Activated CD4-positive, CD25-positive, alpha-beta regulatory T cell treated with anti-CD3 and anti-CD28 coated beads, Interleukin-2, amount 50 U/mL, for 72 hours (primary cell): ENCODE data around the gene PCDH9.
"Not testable (repeated sequence)": the region's sequence is repeated elsewhere in the genome, so short reads cannot be mapped to it uniquely, and the experiment has no call there.

ENCODE experiments used
- DNase-seq: peaks from one replicate; pipeline ENCODE4 v3.0.0; 2021

PCDH9 gene

DNA sequence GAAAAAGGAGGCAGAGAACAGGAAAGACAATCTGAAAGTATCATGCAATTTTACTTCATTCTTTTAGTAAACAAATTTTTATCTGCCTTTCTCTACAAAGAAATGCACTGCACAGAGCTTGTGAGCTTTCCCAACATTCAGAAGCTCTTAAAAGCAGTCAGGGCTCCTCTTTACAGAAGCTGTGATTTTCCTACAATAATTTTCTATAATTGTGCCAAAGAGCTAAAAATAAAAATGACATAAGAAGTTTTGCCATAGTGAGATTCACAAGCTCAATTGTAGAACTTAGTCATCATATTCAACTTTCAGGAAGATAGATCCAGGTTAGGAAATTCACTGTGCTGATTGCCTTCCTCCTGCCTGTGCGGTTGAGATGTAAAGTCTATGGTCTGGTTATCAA, 341.4 kb downstream of the PCDH9 start:
- DNase-seq, result no peak

DNA sequence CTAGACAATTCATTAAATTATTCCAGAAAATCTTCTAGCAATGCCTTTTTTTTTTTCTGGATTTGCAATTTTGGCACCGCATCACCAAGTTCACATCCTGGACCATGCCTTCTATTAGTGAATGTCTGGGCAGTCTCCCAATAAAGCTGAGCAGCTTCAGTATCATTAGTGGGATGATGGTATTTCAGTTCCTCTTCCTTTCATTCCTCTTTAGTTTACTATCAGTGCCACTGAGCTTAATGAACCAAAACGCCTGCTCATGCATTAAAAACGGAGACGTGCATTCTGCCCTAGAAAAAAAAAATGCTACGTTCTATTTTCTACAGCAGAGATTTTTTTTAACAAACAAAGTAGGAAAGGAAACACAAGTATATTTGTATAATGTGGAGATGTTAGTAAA, 343.0 kb downstream of the PCDH9 start:
- no peak for DNase-seq

GRCh38 chr13:66886264-66886663, 343.9 kb downstream of the PCDH9 start:
- DNase-seq, result no peak

DNA sequence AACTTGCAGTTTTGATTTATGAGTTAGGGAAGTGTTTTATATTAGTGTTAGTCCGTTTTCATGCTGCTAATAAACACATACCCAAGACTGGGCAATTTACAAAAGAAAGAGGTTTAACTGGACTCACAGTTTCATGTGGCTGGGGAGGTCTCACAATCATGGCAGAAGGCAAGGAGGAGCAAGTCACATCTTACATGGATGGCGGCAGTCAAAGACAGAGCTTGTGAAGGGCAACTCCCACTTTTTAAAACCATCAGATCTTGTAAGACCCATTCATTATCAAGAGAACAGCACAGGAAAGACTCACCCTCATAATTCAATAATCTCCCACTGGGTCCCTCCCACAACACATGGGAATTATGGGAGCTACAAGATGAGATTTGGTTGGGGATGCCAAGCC, 349.0 kb downstream of the PCDH9 start:
- not testable (repeated sequence) for DNase-seq

DNA sequence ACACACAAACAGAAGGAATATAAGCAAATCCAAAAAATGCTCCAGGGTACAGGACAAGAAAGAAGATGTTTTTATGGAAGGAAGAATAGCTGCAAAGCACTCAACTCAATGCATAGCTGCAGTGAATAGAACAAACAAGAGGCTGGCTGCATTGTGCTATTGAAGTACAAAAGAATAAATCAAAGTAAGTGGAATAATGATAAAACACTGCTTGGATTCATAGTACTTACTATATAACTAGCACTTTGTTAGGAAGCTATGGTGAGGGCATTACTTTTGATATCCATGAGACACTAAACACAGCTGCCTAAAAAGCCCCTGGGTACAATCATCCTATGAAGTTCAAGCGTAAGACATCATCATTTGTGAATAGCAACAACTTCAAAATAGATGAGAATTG, 350.1 kb downstream of the PCDH9 start:
- no peak for DNase-seq

DNA sequence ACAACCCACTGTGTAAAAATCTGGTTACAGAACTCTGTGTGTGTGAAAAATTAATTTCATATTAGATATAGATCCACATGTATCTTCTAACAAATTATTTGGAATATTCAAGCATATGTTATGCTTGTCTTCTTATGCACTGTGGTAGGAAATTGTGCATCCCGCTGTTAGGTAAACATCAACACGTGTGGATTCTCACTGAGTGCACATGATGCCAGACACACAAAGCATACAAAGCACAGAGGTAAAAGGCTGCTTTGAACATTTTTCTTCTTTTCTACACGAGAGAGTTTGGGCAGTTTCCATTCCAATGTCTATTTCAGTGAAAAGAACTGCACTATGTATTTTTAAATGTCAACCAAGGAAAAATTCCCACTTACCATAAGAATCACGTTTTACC, 354.9 kb downstream of the PCDH9 start:
- no peak for DNase-seq

DNA sequence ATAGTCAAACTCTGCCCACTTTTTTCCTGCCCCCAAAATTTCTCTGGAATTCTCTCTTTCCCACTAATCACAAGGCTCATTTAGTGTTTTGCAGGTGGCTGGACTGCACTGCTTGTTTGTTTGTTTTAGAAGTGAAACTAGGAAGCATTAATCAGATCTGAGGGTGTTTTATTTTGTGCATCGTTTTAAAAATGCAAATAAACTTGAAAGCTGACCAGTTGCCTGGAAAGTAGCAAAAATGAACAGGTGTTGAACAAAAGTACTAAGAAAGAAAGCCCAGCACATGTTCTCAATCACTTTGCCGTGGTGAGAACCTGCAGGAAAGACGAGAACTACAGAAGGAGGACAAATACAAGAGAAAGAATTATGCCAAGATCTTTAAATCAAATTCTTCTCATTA, 365.5 kb downstream of the PCDH9 start:
- DNase-seq, result no peak

DNA sequence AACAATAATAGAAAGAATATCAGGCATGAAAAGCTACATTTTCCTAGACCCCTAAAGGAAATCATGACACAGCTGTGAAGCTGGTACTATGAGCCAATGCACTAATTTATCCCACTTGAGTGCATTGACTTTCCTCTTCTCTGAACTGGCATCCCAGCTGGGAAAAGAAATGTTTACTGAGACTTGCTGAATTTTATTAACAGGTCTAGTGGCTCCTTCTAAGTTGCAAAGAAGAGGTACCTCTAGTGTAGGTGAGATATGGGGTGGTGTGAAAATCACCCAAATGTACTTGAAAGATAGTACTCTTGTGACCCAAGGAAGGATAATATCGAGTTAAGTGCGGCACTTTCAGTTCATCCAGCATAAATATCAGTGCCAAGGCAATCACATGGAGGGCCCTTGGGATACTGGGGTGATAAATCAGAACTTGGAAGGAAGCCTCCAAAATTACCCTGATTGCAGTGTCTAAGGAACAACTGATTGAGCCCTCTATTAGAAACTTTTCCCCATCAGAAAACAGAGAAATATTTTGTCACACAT, 369.2 kb downstream of the PCDH9 start:
- no peak for DNase-seq

GRCh38 chr13:66859934-66860877, 369.9 kb downstream of the PCDH9 start:
- DNase-seq, result no peak

GRCh38 chr13:66859078-66859477, 371.1 kb downstream of the PCDH9 start:
- no peak for DNase-seq

GRCh38 chr13:66858163-66858562, 372.0 kb downstream of the PCDH9 start:
- no peak for DNase-seq

GRCh38 chr13:66855131-66855530, 375.0 kb downstream of the PCDH9 start:
- no peak for DNase-seq

- no peak for DNase-seq
Observed at GRCh38 chr13:66853564-66853963, 376.6 kb downstream of the PCDH9 start.

DNA sequence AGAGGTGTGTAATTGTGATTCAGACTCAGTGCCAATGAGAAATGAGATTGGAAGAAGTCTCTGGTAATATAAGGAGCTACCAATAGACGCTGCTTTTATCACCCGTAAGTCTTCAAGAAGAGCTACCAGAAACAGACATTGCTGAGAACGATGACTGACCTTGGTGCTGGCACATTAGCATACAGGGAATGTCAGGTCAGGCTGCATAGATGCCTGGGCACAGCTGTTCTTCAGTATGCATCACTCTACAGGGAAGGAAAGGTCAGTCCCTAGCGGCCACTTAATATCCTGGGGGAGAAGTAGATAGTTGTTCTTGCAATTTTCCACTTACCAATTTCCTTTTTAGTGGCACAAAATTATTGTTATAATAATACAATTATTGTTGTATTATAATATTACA, 380.4 kb downstream of the PCDH9 start:
- no peak for DNase-seq

DNA sequence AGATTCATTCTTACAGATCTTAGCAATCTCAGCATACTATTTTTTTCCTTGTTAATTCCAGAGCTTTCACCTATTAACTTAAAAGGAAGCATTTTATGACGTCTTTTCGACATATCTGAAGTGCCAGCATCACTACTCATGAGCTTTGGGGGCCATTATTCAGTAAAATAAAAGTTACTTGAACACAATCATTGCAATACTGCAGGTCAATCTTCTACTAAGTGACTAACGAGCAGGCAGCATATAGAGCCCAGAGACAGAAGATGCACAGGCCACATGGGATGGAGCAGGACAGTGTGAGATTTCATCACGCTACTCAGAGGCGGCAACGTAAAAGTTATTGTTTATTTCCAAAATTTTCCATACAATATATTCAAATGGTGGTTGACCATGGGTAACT, 382.6 kb downstream of the PCDH9 start:
- DNase-seq, result no peak

DNA sequence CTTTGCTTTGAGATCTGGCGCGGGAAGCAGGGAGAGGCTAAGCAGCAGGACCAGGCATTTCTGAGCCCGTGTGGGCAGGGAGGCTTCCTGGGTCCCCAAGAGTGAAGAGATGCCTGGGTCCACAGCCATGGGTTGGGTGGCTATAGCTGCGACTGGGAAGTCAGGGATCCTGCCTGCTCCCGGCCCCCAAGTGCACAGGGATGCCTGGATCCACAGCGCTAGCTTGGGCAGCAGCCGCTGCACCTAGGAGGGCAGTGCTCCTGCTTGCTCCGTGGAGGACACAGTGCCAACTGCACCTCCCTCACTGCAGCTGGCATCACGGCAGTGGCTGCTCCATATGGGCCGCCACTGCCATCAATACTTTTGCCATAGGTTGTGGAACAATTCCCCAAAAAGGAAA, 384.7 kb downstream of the PCDH9 start:
- no peak for DNase-seq

DNA sequence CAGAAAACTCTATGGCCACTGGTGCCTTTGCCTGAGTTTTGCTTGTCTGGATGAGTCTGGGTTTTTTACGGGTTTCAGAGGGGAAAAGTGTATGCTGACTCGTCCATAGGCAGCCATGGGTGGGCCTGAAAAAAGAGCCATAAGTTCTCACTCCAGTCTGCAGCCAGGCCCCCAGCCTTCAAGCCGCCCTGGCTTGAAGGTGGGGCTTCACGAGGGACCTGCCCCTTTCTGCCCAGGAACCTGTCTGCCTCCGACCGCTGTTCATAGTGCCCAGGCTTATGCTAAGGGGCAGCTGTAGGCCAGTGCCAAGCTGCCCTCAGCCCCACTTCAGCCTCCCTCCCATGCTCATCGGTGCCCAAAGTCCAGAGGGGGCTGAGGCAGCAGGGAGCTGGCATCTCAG, 385.2 kb downstream of the PCDH9 start:
- no peak for DNase-seq

- DNase-seq, result no peak
Observed at GRCh38 chr13:66842766-66843165, 387.4 kb downstream of the PCDH9 start.

GRCh38 chr13:66840621-66841020, 389.5 kb downstream of the PCDH9 start:
- DNase-seq, result no peak

DNA sequence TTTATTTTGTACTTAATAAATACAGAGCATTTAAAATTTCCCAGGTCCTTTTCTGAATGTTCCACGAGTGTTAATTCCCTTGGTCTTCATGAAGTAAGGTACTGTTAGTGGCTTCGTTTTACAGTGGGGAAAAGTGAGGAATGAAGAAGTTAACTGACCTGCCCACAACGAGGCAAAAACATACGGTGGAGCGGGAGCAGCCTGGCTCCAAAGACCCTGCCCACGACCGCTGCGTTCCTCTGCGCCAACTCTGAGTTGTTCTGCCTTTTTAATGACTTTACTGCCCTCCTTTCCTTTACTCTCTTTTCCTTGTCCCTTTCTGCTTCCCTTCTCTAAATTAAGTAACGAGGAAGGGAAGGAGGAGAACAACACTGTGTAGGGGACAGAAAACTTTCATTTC, 392.9 kb downstream of the PCDH9 start:
- no peak for DNase-seq

DNA sequence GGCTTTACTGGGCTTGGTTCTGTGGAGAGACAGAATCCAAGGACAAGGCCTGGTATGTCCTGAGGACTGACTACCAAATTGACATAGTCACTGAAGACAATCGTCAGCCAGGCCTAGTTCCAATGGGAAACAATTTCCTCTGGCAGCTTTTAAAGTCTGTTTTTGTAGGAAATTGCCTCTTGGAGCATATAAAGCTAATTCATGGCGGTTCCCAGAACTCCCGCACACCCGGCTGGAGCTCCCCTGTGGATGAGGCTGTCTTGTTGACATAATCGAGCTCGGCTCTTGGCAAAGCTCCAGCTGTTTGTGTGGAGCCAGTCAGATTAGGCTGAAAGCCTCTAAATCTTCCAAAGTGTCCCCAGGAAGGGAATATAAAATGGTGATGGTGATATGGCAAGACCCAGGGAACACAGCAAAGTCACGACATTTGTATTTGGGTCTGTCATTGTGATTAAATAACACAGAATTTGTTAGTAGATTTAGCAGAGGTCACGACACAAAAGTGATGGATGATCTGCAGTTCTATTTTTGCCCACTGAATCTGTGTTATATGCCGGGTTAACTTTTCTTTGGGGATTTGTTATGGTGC, 395.0 kb downstream of the PCDH9 start:
- no peak for DNase-seq

DNA sequence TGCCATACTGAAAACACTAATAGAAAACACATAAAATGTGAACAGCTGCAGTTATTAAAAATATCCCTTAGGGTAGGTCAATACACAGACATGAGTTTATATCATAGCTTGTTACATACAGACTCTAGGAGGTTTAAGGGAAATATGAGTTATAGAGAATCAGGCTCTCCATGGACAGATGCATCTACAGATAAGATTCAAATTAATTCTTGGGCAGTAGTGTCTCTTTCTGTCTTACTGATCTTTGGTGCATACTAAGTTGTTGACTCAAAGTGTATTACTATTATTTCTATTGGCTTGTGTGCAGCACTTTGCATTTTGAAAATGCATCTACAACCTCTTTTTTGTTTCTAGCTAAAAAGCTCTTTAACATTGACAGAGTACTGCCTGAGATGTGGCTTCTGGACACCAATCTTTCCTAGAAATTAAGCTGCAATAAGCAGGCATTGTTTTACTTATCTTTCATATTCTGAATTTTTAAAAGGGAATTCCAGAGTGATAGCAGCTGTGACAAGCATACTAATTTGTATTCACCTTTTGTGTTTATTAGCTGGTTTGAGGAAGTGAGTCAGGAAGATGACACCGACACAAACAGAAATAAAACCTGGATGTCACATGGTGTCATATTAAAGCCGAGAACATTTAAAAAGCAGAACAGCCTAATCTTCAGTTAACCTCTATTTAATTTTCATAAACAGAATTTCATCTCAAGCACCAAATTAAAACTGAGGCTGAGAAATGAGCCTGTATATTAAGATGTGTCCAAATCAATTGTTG, 399.0 kb downstream of the PCDH9 start:
- no peak for DNase-seq

DNA sequence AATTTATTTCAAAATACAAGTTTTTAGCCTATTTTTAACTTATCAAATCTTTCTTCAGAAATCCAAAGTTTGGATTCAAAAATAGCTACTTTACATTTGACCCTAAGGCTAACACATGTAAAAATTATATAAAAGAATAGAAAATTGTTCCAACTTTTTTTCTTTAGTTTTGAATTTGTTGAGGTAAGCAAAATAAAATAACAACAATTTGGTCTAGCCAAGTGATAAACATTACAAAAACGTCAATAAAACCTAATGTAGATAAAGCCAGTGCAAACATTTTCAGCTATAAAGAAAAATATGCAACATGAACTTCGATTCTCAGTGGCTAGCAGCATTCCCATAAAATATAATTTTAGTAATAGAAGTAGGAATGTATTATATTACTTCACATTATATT, 400.3 kb downstream of the PCDH9 start:
- no peak for DNase-seq

DNA sequence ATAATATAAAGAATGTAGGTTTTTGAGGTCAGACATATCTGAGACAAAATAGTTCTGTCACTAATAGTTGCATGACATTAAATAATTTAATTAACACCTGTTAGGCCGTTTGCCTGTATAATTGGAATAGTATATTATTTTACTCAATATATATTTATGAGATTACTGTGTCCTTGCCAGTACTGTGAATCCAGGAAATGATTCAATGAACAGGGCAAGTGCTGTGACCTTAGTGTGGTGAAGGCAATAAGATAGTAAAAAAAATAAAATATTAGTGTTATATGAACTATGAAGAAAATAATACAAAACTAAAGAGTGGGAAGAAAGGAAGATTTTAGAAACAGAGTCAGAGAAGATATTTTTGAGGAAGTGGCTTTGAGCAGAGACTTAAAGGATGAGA, 403.7 kb downstream of the PCDH9 start:
- no peak for DNase-seq
